HepG2 (cell line): Measurements from ENCODE around the gene ZNF548. TPM values are rescaled to one million over a fixed set of nuclear protein-coding genes. Genes with fewer than 3 reads are reported as not detected.
A peak's percentile ranks its signal among the peaks of the same experiment; 100 is the strongest.

Experiments used
- ATAD3A ChIP-seq: sonication (generic); formaldehyde crosslinking; IDR thresholded peaks from 2 replicates; pipeline ENCODE4 v1.4.0; 2020; ENCODE audit warnings: missing genetic modification reagents
- ATF5 ChIP-seq: sonication (generic); formaldehyde crosslinking; IDR thresholded peaks from 2 replicates; pipeline ENCODE4 v1.4.0; 2020; ENCODE audit warnings: mild to moderate bottlenecking, low read depth, missing genetic modification reagents
- BRF2 ChIP-seq: sonication (generic); formaldehyde crosslinking; IDR thresholded peaks from 2 replicates; pipeline ENCODE4 v1.8.1; 2022; ENCODE audit warnings: mild to moderate bottlenecking, missing genetic modification reagents
- FOXO1 ChIP-seq: sonication (generic); formaldehyde crosslinking; IDR thresholded peaks from 2 replicates; pipeline ENCODE4 v1.4.0; 2020; ENCODE audit warnings: missing genetic modification reagents
- HCFC1 ChIP-seq: fragments of 150-350 bp; IDR thresholded peaks from 2 replicates; pipeline ENCODE4 v1.6.1; 2014; ENCODE audit warnings: low read depth, low read length
- HDAC2 ChIP-seq: sonication (generic); formaldehyde crosslinking; IDR thresholded peaks from 2 replicates; pipeline ENCODE4 v1.4.0; 2020; ENCODE audit warnings: missing genetic modification reagents
- ISL2 ChIP-seq: sonication (generic); formaldehyde crosslinking; IDR thresholded peaks from 2 replicates; pipeline ENCODE4 v1.5.0; 2020; ENCODE audit warnings: missing genetic modification reagents
- JDP2 ChIP-seq: sonication (generic); formaldehyde crosslinking; IDR thresholded peaks from 2 replicates; pipeline ENCODE4 v1.8.1; 2022; ENCODE audit warnings: missing genetic modification reagents, borderline replicate concordance
- NCOA2 ChIP-seq: sonication (generic); formaldehyde crosslinking; IDR thresholded peaks from 2 replicates; pipeline ENCODE4 v1.8.0; 2022; ENCODE audit warnings: inconsistent platforms
- NFYC ChIP-seq: IDR thresholded peaks from 2 replicates; pipeline ENCODE4 v1.6.1; 2016; ENCODE audit warnings: missing genetic modification reagents, missing compliant biosample characterization
- PAX8 ChIP-seq: sonication (generic); formaldehyde crosslinking; IDR thresholded peaks from 2 replicates; pipeline ENCODE4 v1.8.0; 2022; ENCODE audit warnings: mild to moderate bottlenecking, missing genetic modification reagents, borderline replicate concordance
- PLRG1 ChIP-seq: fragments of 450-650 bp; conservative IDR thresholded peaks from 2 replicates; pipeline ENCODE4 v1.6.1; 2016
- SMC3 ChIP-seq: IDR thresholded peaks from 2 replicates; pipeline ENCODE4 v1.6.1; 2011; ENCODE audit warnings: low read length, improper control_type of control experiment
- ZNF143 ChIP-seq: sonication (generic); formaldehyde crosslinking; IDR thresholded peaks from 2 replicates; pipeline ENCODE4 v1.4.0; 2020; ENCODE audit warnings: missing genetic modification reagents
- ZNF614 ChIP-seq: IDR thresholded peaks from 2 replicates; pipeline ENCODE4 v1.6.1; 2018; ENCODE audit warnings: missing biosample characterization, missing genetic modification reagents, inconsistent platforms, borderline replicate concordance
- ZNF652 ChIP-seq: IDR thresholded peaks from 2 replicates; pipeline ENCODE4 v1.6.1; 2016; ENCODE audit warnings: low read depth, borderline replicate concordance
- ZNF672 ChIP-seq: sonication (generic); formaldehyde crosslinking; IDR thresholded peaks from 2 replicates; pipeline ENCODE4 v1.8.1; 2022; ENCODE audit warnings: missing genetic modification reagents
- ZNF850 ChIP-seq: sonication (generic); formaldehyde crosslinking; conservative IDR thresholded peaks from 2 replicates; pipeline ENCODE4 v1.9.0; 2021; ENCODE audit warnings: mild to moderate bottlenecking, missing genetic modification reagents
- polyA plus RNA-seq, 8 experiments: library from polyadenylated mRNA; depleted of rRNA in 3 of 8; stranded (reverse) in 7 of 8; unstranded in 1 of 8; fragments of >200 nt; fragmentation: Illumina TruSeq in 4 of 8; extraction: Trizol in 4 of 8; gene quantifications; 2 replicates each; pipeline versions ENCODE4 v1.2.1 to v1.2.3, GENCODE V29; 2011 to 2016; ENCODE audit warnings: low read depth in 4 of 8, missing spikeins in 1 of 8, mixed read lengths in 1 of 8; ENCODE audit not compliant: insufficient read depth in 1 of 8
- total RNA-seq, 5 experiments: library from RNA; depleted of rRNA; stranded (reverse); fragments of >200 nt; fragmentation: Illumina TruSeq; extraction: Trizol; gene quantifications; 2 replicates each; pipeline ENCODE4 v1.2.3, GENCODE V29; 2016; ENCODE audit warnings: low read depth in 1 of 5
- TF ChIP-seq, protein P1 (sequence below): sonication (generic); formaldehyde crosslinking; conservative IDR thresholded peaks from 2 replicates; pipeline ENCODE4 v1.8.0; 2022; ENCODE audit warnings: mild to moderate bottlenecking, moderate library complexity, missing genetic modification reagents
- TF ChIP-seq, protein P2 (sequence below): sonication (generic); formaldehyde crosslinking; IDR thresholded peaks from 2 replicates; pipeline ENCODE4 v1.8.1; 2023; ENCODE audit warnings: mild to moderate bottlenecking, missing genetic modification reagents, borderline replicate concordance
- TF ChIP-seq, protein P3 (sequence below): sonication (generic); formaldehyde crosslinking; IDR thresholded peaks from 2 replicates; pipeline ENCODE4 v1.8.0; 2022; ENCODE audit warnings: missing genetic modification reagents, mild to moderate bottlenecking, inconsistent platforms, borderline replicate concordance
- TF ChIP-seq, protein P4 (sequence below): sonication (generic); formaldehyde crosslinking; IDR thresholded peaks from 2 replicates; pipeline ENCODE4 v1.4.0; 2020; ENCODE audit warnings: missing genetic modification reagents
- TF ChIP-seq, protein P5 (sequence below): sonication (generic); formaldehyde crosslinking; IDR thresholded peaks from 2 replicates; pipeline ENCODE4 v1.5.0; 2020; ENCODE audit warnings: missing genetic modification reagents

ZNF548 gene
- total and polyA plus RNA-seq, 2 of the 13 experiments (the other 11 are each of a cell fraction or from before 2014, with no cell fraction given) = 19.6 to 24.9 TPM

GRCh38 chr19:57389730-57390598, at the start of gene ZNF548 (continued):
- TF ChIP-seq SMC3 (no peak), NCOA2 (CRISPR knock-in tag) (no peak; the same call in 1 of the 2 replicates), JDP2 (no peak), HDAC2 (CRISPR knock-in tag) (peak; percentile 50), PAX8 (CRISPR knock-in tag) (no peak), ISL2 (CRISPR knock-in tag) (no peak; the same call in 1 of the 2 replicates), BRF2 (CRISPR knock-in tag) (no peak), ZNF850 (CRISPR knock-in tag) (no peak), ZNF614 (CRISPR knock-in tag) (0 out of 2 replicates have a peak, but pooled peaks have one; percentile 62), ATF5 (CRISPR knock-in tag) (no peak), ZNF672 (CRISPR knock-in tag) (no peak), ATAD3A (CRISPR knock-in tag) (no peak), ZNF143 (CRISPR knock-in tag) (peak; percentile 97), FOXO1 (CRISPR knock-in tag) (peak; percentile 70), ZNF652 (CRISPR knock-in tag) (no peak), HCFC1 (peak; percentile 87), PLRG1 (no peak), NFYC (CRISPR knock-in tag) (peak; percentile 95)
- TF ChIP-seq, protein P1, sequence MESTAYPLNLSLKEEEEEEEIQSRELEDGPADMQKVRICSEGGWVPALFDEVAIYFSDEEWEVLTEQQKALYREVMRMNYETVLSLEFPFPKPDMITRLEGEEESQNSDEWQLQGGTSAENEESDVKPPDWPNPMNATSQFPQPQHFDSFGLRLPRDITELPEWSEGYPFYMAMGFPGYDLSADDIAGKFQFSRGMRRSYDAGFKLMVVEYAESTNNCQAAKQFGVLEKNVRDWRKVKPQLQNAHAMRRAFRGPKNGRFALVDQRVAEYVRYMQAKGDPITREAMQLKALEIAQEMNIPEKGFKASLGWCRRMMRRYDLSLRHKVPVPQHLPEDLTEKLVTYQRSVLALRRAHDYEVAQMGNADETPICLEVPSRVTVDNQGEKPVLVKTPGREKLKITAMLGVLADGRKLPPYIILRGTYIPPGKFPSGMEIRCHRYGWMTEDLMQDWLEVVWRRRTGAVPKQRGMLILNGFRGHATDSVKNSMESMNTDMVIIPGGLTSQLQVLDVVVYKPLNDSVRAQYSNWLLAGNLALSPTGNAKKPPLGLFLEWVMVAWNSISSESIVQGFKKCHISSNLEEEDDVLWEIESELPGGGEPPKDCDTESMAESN (CRISPR knock-in tag) = no peak; the same call in 1 of the 2 replicates
- TF ChIP-seq, protein P2, sequence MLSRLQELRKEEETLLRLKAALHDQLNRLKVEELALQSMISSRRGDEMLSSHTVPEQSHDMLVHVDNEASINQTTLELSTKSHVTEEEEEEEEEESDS (CRISPR knock-in tag) = no peak
- TF ChIP-seq, protein P3, sequence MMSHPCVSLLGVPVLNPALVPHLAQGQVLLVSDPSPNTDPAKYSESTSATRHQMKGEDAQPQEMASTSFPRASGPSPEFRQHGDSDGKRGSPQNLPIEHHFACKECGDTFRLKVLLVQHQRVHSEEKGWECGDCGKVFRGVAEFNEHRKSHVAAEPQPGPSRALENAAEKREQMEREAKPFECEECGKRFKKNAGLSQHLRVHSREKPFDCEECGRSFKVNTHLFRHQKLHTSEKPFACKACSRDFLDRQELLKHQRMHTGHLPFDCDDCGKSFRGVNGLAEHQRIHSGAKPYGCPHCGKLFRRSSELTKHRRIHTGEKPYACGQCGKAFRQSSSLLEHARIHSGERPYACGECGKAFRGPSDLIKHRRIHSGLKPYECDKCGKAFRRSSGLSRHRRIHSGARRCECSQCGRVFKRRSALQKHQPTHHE (CRISPR knock-in tag) = peak; percentile 65; the same call in 1 of the 2 replicates
- TF ChIP-seq, protein P4, sequence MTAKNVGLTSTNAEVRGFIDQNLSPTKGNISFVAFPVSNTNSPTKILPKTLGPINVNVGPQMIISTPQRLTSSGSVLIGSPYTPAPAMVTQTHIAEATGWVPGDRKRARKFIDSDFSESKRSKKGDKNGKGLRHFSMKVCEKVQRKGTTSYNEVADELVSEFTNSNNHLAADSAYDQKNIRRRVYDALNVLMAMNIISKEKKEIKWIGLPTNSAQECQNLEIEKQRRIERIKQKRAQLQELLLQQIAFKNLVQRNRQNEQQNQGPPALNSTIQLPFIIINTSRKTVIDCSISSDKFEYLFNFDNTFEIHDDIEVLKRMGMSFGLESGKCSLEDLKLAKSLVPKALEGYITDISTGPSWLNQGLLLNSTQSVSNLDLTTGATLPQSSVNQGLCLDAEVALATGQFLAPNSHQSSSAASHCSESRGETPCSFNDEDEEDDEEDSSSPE (CRISPR knock-in tag) = peak; percentile 90
- TF ChIP-seq, protein P5, sequence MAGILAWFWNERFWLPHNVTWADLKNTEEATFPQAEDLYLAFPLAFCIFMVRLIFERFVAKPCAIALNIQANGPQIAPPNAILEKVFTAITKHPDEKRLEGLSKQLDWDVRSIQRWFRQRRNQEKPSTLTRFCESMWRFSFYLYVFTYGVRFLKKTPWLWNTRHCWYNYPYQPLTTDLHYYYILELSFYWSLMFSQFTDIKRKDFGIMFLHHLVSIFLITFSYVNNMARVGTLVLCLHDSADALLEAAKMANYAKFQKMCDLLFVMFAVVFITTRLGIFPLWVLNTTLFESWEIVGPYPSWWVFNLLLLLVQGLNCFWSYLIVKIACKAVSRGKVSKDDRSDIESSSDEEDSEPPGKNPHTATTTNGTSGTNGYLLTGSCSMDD (CRISPR knock-in tag) = no peak
